ENCODE measurements around the gene ERMAP.

GRCh38 chr1:42831273-42831672 is 14.4 kb downstream of the ERMAP start:
- TF ChIP-seq POLR2A (IDR thresholded peaks at IDR 0.05) (no peak), CTCF (IDR thresholded peaks at IDR 0.05) (no peak), EP300 (IDR thresholded peaks at IDR 0.05) (no peak)

Measured in tibial nerve (tissue), 4 donors.